Smooth muscle cell (in vitro differentiated cells): ENCODE results near the gene OR5C1. TPM values are rescaled to one million over a fixed set of nuclear protein-coding genes. Genes with fewer than 3 reads are reported as not detected.

ENCODE experiments used
- DNase-seq: peaks from one replicate; lab custom pipeline; 2025; ENCODE audit not compliant: unreplicated experiment; lab: John Stamatoyannopoulos, UW
- H2AFZ ChIP-seq: fragments of 200-600 bp; sonication (generic); 2 replicates; pipeline ENCODE4 v1.6.0; 2016; ENCODE audit warnings: antibody characterized with exemption, low read depth, mild to moderate bottlenecking
- H3F3A ChIP-seq: fragments of 200-600 bp; sonication (generic); 2 replicates; pipeline ENCODE4 v1.6.0; 2017; ENCODE audit warnings: antibody characterized with exemption, low read depth
- H3K27ac ChIP-seq: fragments of 200-600 bp; sonication (generic); 2 replicates; pipeline ENCODE4 v1.5.1; 2016; ENCODE audit warnings: low read depth, mild to moderate bottlenecking
- H3K27me3 ChIP-seq: fragments of 200-600 bp; sonication (generic); 2 replicates; pipeline ENCODE4 v1.6.1; 2016; ENCODE audit warnings: low read depth, mild to moderate bottlenecking
- H3K36me3 ChIP-seq: fragments of 200-600 bp; sonication (generic); 2 replicates; pipeline ENCODE4 v1.5.1; 2016; ENCODE audit warnings: low read depth
- H3K4me1 ChIP-seq: fragments of 200-600 bp; sonication (generic); 2 replicates; pipeline ENCODE4 v1.5.1; 2016; ENCODE audit warnings: low read depth
- H3K4me2 ChIP-seq: fragments of 200-600 bp; sonication (generic); 2 replicates; pipeline ENCODE4 v1.6.0; 2016; ENCODE audit warnings: mild to moderate bottlenecking
- H3K4me3 ChIP-seq: fragments of 200-600 bp; sonication (generic); 2 replicates; pipeline ENCODE4 v1.5.1; 2016; ENCODE audit warnings: mild to moderate bottlenecking
- H3K79me2 ChIP-seq: fragments of 200-600 bp; sonication (generic); 2 replicates; pipeline ENCODE4 v1.6.0; 2016; ENCODE audit warnings: low read depth, mild to moderate bottlenecking
- H3K9ac ChIP-seq: fragments of 200-600 bp; sonication (generic); 2 replicates; pipeline ENCODE4 v1.6.0; 2016; ENCODE audit warnings: low read depth
- H3K9me3 ChIP-seq: fragments of 200-600 bp; sonication (generic); replicated peaks from 2 replicates; pipeline ENCODE4 v1.5.1; 2016; ENCODE audit warnings: low read depth
- H4K20me1 ChIP-seq: fragments of 200-600 bp; sonication (generic); 2 replicates; pipeline ENCODE4 v1.6.0; 2016; ENCODE audit warnings: low read depth
- WGBS: methylation state at CpG from one replicate; pipeline ENCODE4 v1.1.7; 2016; ENCODE audit warnings: low lambda C conversion rate; 5-methylcytosine and 5-hydroxymethylcytosine counted together
- polyA plus RNA-seq: library from polyadenylated mRNA; unstranded; fragments of >200 nt; fragmentation: Nextera tagmentation; extraction: Ambion mirVana; gene quantifications from 2 replicates; pipeline ENCODE4 v1.2.1, GENCODE V29; 2016
- total RNA-seq: library from RNA; depleted of rRNA; stranded (reverse); fragments of >200 nt; gene quantifications from 2 replicates; pipeline ENCODE4 v1.2.3, GENCODE V29; 2014
- TF ChIP-seq, protein P1 (sequence below): fragments of 200-600 bp; sonication (generic); IDR thresholded peaks from 2 replicates; pipeline ENCODE4 v1.5.1; 2017; ENCODE audit warnings: borderline replicate concordance, mild to moderate bottlenecking, antibody characterized with exemption; ENCODE audit not compliant: insufficient read depth, poor library complexity, severe bottlenecking

The OR5C1 gene
- total and polyA plus RNA-seq, 2 experiments from 2014 or later = not detected

DNA sequence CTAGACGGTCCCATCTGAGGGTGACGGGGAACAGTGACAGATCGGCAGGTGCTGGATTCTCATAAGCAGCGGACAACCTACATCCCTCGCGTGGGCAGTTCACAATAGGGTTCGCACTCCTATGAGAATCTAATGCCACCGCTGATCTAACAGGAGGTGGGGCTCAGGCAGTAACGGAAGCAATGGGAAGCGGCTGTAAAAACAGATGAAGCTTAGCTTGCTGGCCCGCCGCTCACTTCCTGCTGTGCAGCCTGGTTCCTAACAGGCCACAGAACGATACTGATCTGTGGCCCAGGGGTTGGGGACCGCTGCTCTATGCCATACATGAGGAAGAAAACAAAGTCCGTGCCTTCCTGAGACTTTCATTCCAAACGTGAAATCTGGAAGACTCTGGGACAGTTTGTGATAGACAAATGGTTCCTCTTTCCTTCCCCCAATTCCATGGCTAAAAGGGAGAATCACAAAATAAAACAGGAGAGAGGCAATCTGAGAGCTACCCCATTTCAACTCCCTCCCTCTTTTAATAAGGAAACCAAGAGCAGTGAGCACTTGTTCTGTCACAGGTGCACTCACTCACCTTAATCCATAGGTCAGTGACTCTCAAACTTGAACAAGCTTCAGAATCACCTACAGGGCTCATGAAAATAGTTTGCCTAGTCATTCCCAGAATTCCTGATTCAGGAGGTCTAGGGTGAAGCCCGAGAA, 27.6 kb downstream of the OR5C1 start:
- no peak overlapping the region for H3K4me2 ChIP-seq
- peaks cover 12% of the 10 kb centered on the region for H3K36me3 ChIP-seq
- no peaks in the 10 kb centered on the region for H3K27me3 ChIP-seq
- H4K20me1 ChIP-seq = peaks cover 19% of the 10 kb centered on the region
- H3K9me3 ChIP-seq = no peaks in the 10 kb centered on the region
- WGBS = 94% methylated on average over 17 of the region's 17 CpGs
- H3K79me2 ChIP-seq = no peaks in the 10 kb centered on the region
- H3K27ac ChIP-seq = no peak overlapping the region
- no peak for DNase-seq
- H3K4me1 ChIP-seq = no peaks in the 10 kb centered on the region
- TF ChIP-seq, protein P1, sequence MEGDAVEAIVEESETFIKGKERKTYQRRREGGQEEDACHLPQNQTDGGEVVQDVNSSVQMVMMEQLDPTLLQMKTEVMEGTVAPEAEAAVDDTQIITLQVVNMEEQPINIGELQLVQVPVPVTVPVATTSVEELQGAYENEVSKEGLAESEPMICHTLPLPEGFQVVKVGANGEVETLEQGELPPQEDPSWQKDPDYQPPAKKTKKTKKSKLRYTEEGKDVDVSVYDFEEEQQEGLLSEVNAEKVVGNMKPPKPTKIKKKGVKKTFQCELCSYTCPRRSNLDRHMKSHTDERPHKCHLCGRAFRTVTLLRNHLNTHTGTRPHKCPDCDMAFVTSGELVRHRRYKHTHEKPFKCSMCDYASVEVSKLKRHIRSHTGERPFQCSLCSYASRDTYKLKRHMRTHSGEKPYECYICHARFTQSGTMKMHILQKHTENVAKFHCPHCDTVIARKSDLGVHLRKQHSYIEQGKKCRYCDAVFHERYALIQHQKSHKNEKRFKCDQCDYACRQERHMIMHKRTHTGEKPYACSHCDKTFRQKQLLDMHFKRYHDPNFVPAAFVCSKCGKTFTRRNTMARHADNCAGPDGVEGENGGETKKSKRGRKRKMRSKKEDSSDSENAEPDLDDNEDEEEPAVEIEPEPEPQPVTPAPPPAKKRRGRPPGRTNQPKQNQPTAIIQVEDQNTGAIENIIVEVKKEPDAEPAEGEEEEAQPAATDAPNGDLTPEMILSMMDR = no peak
- H3K4me3 ChIP-seq = no peak overlapping the region
- H3K9ac ChIP-seq = no peak overlapping the region
- no peak overlapping the region for H2AFZ ChIP-seq
- no peaks in the 10 kb centered on the region for H3F3A ChIP-seq

DNA sequence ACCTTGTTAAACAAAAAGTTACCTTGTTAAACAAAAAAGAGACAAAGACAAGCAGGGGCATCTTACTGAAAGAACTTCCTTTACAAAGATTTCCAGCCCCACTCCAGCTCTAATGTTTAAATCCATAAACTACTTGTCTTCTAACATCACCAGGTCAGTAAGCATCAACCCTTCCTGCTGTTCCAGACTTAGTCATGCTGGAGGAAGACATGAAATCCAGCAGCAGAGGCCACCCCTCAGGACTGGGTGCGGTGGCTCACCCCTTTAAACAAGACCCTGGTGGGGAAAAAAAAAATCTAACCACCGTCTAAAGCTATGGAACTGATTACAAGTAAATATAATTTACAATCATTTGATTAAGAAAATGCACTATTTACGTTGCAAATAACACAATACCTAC, 30.6 kb downstream of the OR5C1 start:
- H2AFZ ChIP-seq = no peak overlapping the region
- peaks cover 3% of the 10 kb centered on the region for H3K79me2 ChIP-seq
- no peaks in the 10 kb centered on the region for H3F3A ChIP-seq
- H3K36me3 ChIP-seq = peaks cover 12% of the 10 kb centered on the region
- no peak overlapping the region for H3K4me2 ChIP-seq
- H3K4me1 ChIP-seq = no peaks in the 10 kb centered on the region
- DNase-seq = no peak
- H3K27ac ChIP-seq = no peak overlapping the region
- H3K27me3 ChIP-seq = no peaks in the 10 kb centered on the region
- TF ChIP-seq, protein P1 = no peak
- no peak overlapping the region for H3K9ac ChIP-seq
- H4K20me1 ChIP-seq = peaks cover 45% of the 10 kb centered on the region
- H3K4me3 ChIP-seq = no peak overlapping the region
- H3K9me3 ChIP-seq = no peaks in the 10 kb centered on the region
- WGBS = 89% methylated on average over 3 of the region's 3 CpGs

DNA sequence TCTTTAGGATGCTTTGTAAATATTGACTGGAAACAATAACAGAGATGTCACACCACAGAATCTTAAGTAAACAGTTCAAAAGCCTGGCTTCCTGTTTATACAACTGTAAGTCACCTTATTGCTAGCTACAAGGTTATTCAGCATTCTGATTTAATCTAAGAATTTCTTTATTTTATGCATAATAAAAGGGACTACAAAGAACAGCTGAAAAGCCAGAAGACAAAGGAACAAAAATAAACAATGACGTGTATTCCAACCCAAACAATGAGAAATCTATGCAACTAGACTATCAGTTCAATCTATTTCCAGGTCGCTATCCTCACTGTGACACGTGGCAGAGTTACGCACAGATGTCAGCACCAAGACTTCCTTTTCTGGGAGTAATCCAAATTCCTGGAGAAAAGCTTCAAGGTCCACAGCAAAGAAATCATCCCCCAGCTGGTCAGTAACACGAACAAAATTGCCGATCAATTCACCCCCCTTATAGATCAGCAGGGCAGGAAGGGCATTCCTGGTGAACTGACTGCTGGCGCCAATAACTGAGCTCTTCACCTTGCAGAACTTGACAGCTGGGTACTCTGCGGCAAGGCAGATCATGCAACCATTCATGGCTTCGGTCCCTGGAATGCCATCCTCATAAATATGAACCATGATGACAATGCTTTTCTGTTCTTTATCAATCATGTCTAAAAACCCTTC, 31.2 kb downstream of the OR5C1 start:
- Histone ChIP-seq H3F3A (no peaks in the 10 kb centered on the region), H3K36me3 (peaks cover 12% of the 10 kb centered on the region), H2AFZ (no peak overlapping the region), H3K79me2 (peaks cover 8% of the 10 kb centered on the region), H4K20me1 (peaks cover 46% of the 10 kb centered on the region), H3K9ac (no peak overlapping the region), H3K9me3 (no peaks in the 10 kb centered on the region), H3K4me2 (no peak overlapping the region), H3K27me3 (no peaks in the 10 kb centered on the region), H3K4me1 (no peaks in the 10 kb centered on the region), H3K4me3 (no peak overlapping the region), H3K27ac (no peak overlapping the region)
- no peak for DNase-seq
- 92% methylated on average over 9 of the region's 9 CpGs for WGBS
- TF ChIP-seq, protein P1 = no peak

DNA sequence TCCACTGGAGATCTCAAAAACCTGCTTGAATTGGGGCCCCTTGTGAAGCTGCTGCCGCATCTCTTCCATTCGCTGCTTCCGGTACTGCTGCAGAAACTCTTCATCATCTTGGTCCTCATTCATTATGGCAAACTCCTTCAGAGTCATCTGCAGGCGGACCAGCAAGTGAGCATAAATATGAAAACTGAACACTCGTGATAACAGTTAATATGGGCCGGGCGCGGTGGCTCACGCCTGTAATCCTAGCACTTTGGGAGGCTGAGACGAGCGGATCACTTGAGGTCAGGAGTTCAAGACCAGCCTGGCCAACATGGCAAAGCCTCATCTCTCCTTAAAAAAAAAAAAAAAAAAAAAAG, 31.7 kb downstream of the OR5C1 start:
- TF ChIP-seq, protein P1 = no peak
- Histone ChIP-seq H3K4me2 (no peak overlapping the region), H3K36me3 (peaks cover 12% of the 10 kb centered on the region), H3K4me3 (no peak overlapping the region), H2AFZ (no peak overlapping the region), H3K4me1 (no peaks in the 10 kb centered on the region), H3K9ac (no peak overlapping the region), H3K9me3 (no peaks in the 10 kb centered on the region), H3K27me3 (no peaks in the 10 kb centered on the region), H4K20me1 (peaks cover 46% of the 10 kb centered on the region), H3K27ac (no peak overlapping the region), H3K79me2 (peaks cover 14% of the 10 kb centered on the region), H3F3A (no peaks in the 10 kb centered on the region)
- 98% methylated on average over 11 of the region's 11 CpGs for WGBS
- DNase-seq = no peak
